ENCODE data around the gene AGBL4.

DNA sequence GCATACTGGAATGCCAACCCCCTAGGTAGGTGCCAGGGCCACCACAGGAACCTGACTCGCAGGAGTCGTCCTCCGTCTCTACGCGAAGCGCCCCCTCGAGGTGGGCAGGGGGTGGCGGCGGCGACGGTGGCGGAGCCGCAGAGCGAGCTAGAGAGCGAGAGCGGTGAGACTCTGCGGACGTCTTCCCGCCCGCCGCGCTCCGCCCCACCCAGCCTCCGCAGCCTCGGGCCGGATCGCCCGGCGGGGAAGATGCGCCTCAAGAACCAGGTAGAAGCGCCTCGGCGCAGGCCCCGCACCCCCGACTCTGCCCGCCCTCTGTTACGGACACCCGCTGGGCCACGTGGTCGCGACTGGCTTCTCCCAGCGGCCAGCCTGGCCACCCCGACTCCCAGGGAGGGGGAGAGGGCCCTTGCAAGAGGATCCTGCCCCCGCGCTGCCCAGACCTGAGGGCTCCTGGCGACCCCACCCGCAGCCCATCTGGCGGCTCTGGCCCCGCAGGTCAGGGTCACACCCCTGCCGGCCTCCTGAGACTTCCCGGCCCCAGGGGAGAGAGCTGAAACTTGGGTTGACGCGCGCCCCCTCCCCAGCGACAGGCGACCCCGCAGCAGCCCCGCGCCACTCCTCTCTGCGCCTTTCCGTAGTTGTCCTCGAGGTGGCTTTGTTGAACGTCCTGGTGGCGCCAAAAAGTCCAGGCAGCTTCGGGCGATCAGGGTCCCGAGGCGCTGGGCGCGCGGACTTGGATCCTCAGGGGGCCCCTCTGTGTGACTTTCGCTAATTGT, 24.4 kb upstream of the AGBL4 start:
- TF ChIP-seq POLR2AphosphoS5 (IDR thresholded peaks at IDR 0.05; ENCODE audit: borderline replicate concordance, low read depth, low read length) = no peak
- TF ChIP-seq EZH2 (IDR thresholded peaks at IDR 0.05) = no peak

Measured in SK-N-MC (cell line).